Pancreas (tissue), 10 donors: ENCODE results near the gene SIRT6. TPM values are rescaled to one million over a fixed set of nuclear protein-coding genes. Genes with fewer than 3 reads are reported as not detected.

ENCODE experiments used
- ATAC-seq, 4 donors: fragments of 200-7000 bp; cut with Tn5 transposase; one replicate each; pipeline versions ENCODE4 v1.8.0 to v1.9.1; 2020; ENCODE audit warnings: mild to moderate bottlenecking in 4 of 4, moderate library complexity in 4 of 4
- DNase-seq, 6 donors: peaks; one replicate each; pipeline ENCODE4 v3.0.0-alpha.2; 2020
- FAIRE-seq: peaks from 2 replicates; lab custom pipeline; 2012; peaks lifted over from hg19 to GRCh38; lab: Jason Lieb, UNC
- H3K27ac ChIP-seq, 4 donors: fragments of 200-600 bp; sonication (generic); 1 replicate in 3 of 4; 2 replicates in 1 of 4; pipeline versions ENCODE4 v1.5.0 to v1.8.0; 2020
- H3K27me3 ChIP-seq, 4 donors: fragments of 200-600 bp; one replicate each; pipeline ENCODE4 v1.8.0; 2021
- H3K36me3 ChIP-seq, 3 donors: fragments of 200-600 bp; sonication (generic) in 1 of 3; one replicate each; pipeline versions ENCODE4 v1.5.0 to v1.8.0; 2020 to 2021
- H3K4me1 ChIP-seq, 3 donors: fragments of 200-600 bp; one replicate each; pipeline ENCODE4 v1.8.0; 2021
- H3K4me3 ChIP-seq, 4 donors: fragments of 200-600 bp; sonication (generic) in 2 of 4; one replicate each; pipeline versions ENCODE4 v1.5.0 to v1.8.0; 2020 to 2021
- H3K9me3 ChIP-seq, 4 donors: fragments of 200-600 bp; one replicate each; pipeline ENCODE4 v1.8.0; 2021
- CTCF ChIP-seq, 4 donors: fragments of 200-600 bp; sonication (generic) in 3 of 4; IDR thresholded peaks; one replicate each; pipeline versions ENCODE4 v1.5.0 to v1.8.0; 2021; ENCODE audit warnings: antibody characterized with exemption in 4 of 4
- WGBS, 2 donors: extraction: QIAGEN DNeasy Blood & Tissue Kit; methylation state at CpG; one replicate each; pipeline ENCODE4 v1.1.7; 2013; 5-methylcytosine and 5-hydroxymethylcytosine counted together
- intact Hi-C, 3 donors: fragments of 100-400 bp; cut with DNase I; formaldehyde crosslinking; loops; one replicate each; pipeline versions ENCODE4 v1.11.1 to v1.14.2; 2022
- polyA plus RNA-seq, 2 donors: library from polyadenylated mRNA; stranded (reverse); fragments of 200-250 nt; gene quantifications; one replicate each; pipeline ENCODE4 v1.2.3, GENCODE V29; 2013
- total RNA-seq, 6 donors: library from RNA; stranded (reverse); fragmentation: NEBNext Ultra II Directional in 4 of 6; extraction: Animal tissue kit (Norgen Biotek cat#: 25700) in 4 of 6; gene quantifications; one replicate each; pipeline versions ENCODE4 v1.2.1 to v1.2.4, GENCODE V29; 2021 to 2023
- donor health status: healthy with polysubstance abuse.
- donor health status: DM: no; HTN: no; CAD: no; lungs with moderate emphysema.
- donor health status: DM: no; HTN: no; CAD: no.
- donor health status: control.
- donor health status: control.
- donor health status: Bipolar disorder and iron deficiency.
- donor health status: DM: yes; HTN: yes; CAD: no.
- donor health status: DM: no; HTN: no; CAD: no.
- donor health status: DM: no; HTN: no; CAD: no.
- donor health status: DM: yes; HTN: yes; CAD: no.

The SIRT6 gene
- total and polyA plus RNA-seq, 8 donors, result 10.9 to 47.4 (median 14.9) TPM

DNA sequence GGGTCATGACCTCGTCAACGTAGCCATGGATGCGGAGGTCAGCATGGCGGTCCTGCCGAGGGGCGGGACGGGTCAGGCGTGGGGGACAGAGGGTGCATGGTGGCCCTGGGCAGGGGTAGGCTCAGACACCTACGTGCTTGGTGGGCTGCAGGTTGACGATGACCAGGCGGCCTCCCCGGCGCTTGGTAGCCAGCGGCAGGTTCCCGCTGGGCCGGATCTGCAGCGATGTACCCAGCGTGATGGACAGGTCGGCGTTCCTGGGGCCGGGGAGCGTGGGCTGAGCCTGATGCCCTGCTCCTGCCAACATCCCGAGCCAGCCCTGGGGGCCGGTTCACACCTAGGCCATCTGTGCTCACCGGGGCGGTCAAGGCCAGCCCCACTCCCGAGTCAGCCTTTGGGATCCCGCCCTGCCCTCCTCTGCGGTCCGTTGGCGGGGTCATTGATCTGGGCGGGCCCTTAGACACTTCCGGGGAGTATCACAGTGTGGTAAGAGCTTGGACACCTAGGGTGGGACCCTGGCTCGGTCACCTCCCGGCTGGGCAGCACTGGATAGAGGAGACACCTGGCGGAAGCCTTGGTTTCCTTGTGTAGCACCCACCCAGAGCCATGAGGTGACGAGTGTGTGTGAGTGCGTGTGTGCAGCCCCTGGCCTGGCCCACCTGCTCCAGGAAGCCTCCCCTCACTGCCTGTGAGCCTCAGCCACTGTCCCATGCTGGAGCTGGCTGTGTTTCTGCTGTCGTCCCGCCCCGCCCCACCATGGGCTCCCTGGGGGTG is 7.3 kb downstream of the SIRT6 start:
- Histone ChIP-seq H3K36me3 (peaks cover 0 to 27% (median 0%) of the 10 kb centered on the region in 3 donors), H3K4me1 (no peaks in the 10 kb centered on the region), H3K4me3 (no peak overlapping the region), H3K27ac (no peak overlapping the region), H3K9me3 (no peaks in the 10 kb centered on the region), H3K27me3 (no peaks in the 10 kb centered on the region)
- no peak for TF ChIP-seq CTCF (IDR thresholded peaks at IDR 0.05)
- ATAC-seq (no peak), DNase-seq (no peak), FAIRE-seq (no peak)
- 88 to 89% methylated on average over 35 to 41 of the region's 41 CpGs for WGBS, 2 donors
- intact Hi-C loops, result no loop called here

DNA sequence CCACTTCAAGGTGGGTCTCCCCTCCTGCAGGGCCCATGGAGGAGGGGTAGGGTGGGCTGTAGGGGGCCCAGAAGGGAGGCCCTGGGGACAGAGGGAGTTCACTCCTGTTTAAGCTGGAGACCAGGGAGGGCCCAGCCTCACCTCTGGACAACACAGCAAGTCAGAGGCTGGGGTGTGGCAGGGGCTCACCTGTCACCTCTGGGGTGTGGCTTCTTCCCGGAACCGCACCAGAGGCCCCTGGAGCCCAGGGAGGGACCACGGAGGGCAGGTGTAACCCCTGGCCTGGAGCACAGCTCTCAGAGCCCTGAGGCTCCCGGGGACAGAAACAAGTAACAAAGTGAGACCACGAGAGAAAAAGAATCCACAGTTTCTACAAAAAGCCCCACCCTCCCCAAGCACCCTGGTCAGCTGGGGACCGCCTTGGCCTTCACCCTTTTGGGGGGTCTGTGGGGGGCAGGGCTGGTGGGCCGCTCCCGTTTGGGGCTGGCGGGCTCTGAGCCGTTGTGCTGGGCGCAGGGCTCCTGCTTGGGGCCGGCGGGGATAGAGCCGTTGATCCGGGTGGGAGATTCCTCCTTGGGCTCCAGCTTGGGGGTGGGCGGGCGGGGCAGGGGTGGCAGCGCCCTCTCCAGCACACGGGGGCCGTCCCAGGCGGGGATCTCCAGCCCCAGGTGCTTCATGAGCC is 8.0 kb downstream of the SIRT6 start:
- ATAC-seq (peak in 1 of 4 donors; percentile 6), FAIRE-seq (no peak), DNase-seq (no peak)
- H3K36me3 ChIP-seq, result peaks cover 0 to 27% (median 0%) of the 10 kb centered on the region in 3 donors
- H3K27me3 ChIP-seq, result no peaks in the 10 kb centered on the region
- no peak for TF ChIP-seq CTCF (IDR thresholded peaks at IDR 0.05)
- H3K9me3 ChIP-seq, result no peaks in the 10 kb centered on the region
- no peaks in the 10 kb centered on the region for H3K4me1 ChIP-seq
- no peak overlapping the region for H3K27ac ChIP-seq
- 82 to 90% methylated on average over 20 to 21 of the region's 21 CpGs for WGBS, 2 donors
- no peak overlapping the region for H3K4me3 ChIP-seq
- intact Hi-C loops, result no loop called here

DNA sequence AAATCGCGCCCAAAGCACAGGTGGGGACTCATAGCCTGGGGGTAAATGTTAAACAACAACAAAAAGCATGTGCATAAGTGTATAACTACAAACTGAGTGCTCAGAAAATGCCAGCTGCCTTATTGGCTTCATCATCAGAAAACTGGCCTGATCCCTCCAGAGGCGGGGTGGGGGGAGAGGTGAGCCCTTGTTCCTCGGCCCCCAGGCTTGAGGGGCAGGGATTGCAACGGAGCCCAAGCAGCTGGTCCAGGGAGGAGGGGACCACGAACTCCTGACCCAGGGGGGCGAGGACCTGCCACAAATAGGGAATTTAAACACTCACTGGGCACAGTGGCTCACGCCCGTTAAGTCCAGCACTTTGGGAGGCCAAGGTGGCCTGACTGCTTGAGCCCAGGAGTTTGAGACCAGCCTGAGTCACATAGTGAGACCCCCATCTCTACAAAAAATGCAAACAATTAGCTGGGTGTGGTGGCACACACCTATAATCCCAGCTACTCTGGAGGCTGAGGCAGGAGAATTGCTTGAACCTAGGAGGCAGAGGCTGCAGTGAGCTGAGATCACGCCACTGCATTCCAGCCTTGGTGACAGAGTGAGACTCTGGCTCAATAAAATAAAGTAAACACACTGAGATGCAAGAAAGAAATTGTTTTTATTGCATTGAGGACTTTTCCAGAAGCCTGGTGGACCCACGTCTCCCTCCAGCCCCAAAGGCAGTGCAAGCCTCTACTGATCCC is 8.7 kb downstream of the SIRT6 start:
- Histone ChIP-seq H3K36me3 (peaks cover 0 to 23% (median 0%) of the 10 kb centered on the region in 3 donors), H3K4me3 (no peak overlapping the region), H3K9me3 (no peaks in the 10 kb centered on the region), H3K27ac (no peak overlapping the region), H3K4me1 (no peaks in the 10 kb centered on the region), H3K27me3 (no peaks in the 10 kb centered on the region)
- no peak for FAIRE-seq
- intact Hi-C loops, result no loop called here
- no peak for TF ChIP-seq CTCF (IDR thresholded peaks at IDR 0.05)
- ATAC-seq, result peak in 1 of 4 donors; percentile 17
- DNase-seq, result no peak
- WGBS, 2 donors, result 35 to 52% methylated on average over 11 of the region's 11 CpGs

- Histone ChIP-seq H3K4me3 (no peak overlapping the region), H3K36me3 (peaks cover 0 to 17% (median 0%) of the 10 kb centered on the region in 3 donors), H3K4me1 (no peaks in the 10 kb centered on the region), H3K27me3 (no peaks in the 10 kb centered on the region), H3K27ac (no peak overlapping the region), H3K9me3 (no peaks in the 10 kb centered on the region)
- FAIRE-seq (no peak), ATAC-seq (peak; percentile 85 to 98 (median 91)), DNase-seq (peak; percentile 45 to 89 (median 70))
- TF ChIP-seq CTCF (IDR thresholded peaks at IDR 0.05), result no peak
- intact Hi-C loops, result no loop called here
- WGBS, 2 donors, result 4 to 7% methylated on average over 44 to 45 of the region's 45 CpGs
Observed at GRCh38 chr19:4172861-4173473, 9.4 kb downstream of the SIRT6 start.
